ENCODE results near the gene VPS33A.

VPS33A gene

DNA sequence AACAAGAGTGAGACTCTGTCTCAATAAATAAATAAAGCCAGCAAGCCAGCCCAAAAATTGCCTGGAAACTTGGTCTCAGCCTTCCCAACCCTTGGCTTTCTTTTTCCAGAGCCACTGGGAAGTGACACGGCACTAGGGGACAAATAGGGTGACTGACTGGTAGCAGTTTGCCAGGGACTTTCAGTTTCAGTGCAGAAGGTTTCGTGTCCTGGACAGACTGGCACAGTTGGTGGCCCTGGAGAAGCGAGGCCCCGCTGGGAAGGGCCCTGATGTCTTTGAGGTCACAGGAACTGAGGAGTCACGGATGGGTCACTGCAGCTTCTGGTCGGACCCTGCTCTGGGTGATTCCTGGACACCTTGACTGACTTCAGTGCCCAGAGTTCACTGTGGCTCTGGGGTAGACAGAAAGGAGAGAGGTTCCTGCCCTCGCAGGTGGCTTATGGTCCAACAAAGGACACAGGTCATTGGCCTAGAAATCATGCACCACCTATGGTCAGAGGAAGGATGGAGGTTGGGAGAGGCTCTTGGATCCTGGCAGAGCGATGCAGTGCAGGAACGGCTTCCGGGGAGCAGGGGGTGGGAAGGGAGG, 80.7 kb downstream of the VPS33A start:
- Histone ChIP-seq H3K9ac (ENCODE audit: low read length) (no peak overlapping the region), H2AFZ (ENCODE audit: low read depth, low read length) (no peak overlapping the region), H3K27ac (ENCODE audit: low read length) (no peak overlapping the region), H3K4me3 (ENCODE audit: low read length) (no peak overlapping the region), H3K9me3 (ENCODE audit: insufficient read depth, low read length) (no peaks in the 10 kb centered on the region), H4K20me1 (ENCODE audit: insufficient read depth, low read length) (no peaks in the 10 kb centered on the region), H3K79me2 (ENCODE audit: low read length) (no peaks in the 10 kb centered on the region), H3K4me1 (ENCODE audit: low read length) (0 out of 2 replicates have a peak, but pooled peaks cover 3% of the 10 kb centered on the region), H3K4me2 (ENCODE audit: low read length) (no peak overlapping the region), H3K27me3 (ENCODE audit: low read depth, low read length) (no peaks in the 10 kb centered on the region), H3K36me3 (replicated peaks; ENCODE audit: low read depth, low read length) (no peaks in the 10 kb centered on the region)
- no peak for TF ChIP-seq EZH2phosphoT487 (IDR thresholded peaks at IDR 0.05; ENCODE audit: low read depth)
- TF ChIP-seq, protein P1, sequence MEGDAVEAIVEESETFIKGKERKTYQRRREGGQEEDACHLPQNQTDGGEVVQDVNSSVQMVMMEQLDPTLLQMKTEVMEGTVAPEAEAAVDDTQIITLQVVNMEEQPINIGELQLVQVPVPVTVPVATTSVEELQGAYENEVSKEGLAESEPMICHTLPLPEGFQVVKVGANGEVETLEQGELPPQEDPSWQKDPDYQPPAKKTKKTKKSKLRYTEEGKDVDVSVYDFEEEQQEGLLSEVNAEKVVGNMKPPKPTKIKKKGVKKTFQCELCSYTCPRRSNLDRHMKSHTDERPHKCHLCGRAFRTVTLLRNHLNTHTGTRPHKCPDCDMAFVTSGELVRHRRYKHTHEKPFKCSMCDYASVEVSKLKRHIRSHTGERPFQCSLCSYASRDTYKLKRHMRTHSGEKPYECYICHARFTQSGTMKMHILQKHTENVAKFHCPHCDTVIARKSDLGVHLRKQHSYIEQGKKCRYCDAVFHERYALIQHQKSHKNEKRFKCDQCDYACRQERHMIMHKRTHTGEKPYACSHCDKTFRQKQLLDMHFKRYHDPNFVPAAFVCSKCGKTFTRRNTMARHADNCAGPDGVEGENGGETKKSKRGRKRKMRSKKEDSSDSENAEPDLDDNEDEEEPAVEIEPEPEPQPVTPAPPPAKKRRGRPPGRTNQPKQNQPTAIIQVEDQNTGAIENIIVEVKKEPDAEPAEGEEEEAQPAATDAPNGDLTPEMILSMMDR (IDR thresholded peaks at IDR 0.05; ENCODE audit: low read depth, low read length), result no peak

DNA sequence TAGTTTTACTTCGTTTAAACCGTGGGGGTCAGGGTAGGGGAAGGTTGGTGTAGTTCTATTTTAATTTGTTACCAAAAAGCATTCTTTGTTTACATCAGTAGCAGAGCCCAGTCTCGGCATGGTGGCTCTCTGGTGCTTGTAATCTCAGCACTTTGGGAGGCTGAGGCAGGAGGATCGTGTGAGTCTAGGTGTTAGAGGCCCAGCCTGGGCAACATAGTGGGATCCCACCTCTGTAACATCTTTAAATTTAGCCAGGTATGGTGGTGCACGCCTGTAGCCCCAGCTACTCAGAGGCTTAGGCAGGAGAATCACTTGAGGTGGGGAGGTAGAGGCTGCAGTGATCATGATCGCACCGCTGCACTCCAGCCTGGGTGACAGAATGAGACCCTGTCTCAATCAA, 81.2 kb downstream of the VPS33A start:
- Histone ChIP-seq H3K27ac (ENCODE audit: low read length) (no peak overlapping the region), H3K36me3 (replicated peaks; ENCODE audit: low read depth, low read length) (no peaks in the 10 kb centered on the region), H3K9ac (ENCODE audit: low read length) (no peak overlapping the region), H3K9me3 (ENCODE audit: insufficient read depth, low read length) (no peaks in the 10 kb centered on the region), H3K4me3 (ENCODE audit: low read length) (no peak overlapping the region), H3K4me2 (ENCODE audit: low read length) (no peak overlapping the region), H4K20me1 (ENCODE audit: insufficient read depth, low read length) (no peaks in the 10 kb centered on the region), H3K27me3 (ENCODE audit: low read depth, low read length) (no peaks in the 10 kb centered on the region), H3K79me2 (ENCODE audit: low read length) (no peaks in the 10 kb centered on the region), H3K4me1 (ENCODE audit: low read length) (0 out of 2 replicates have a peak, but pooled peaks cover 3% of the 10 kb centered on the region), H2AFZ (ENCODE audit: low read depth, low read length) (no peak overlapping the region)
- TF ChIP-seq, protein P1 (IDR thresholded peaks at IDR 0.05; ENCODE audit: low read depth, low read length), result no peak
- no peak for TF ChIP-seq EZH2phosphoT487 (IDR thresholded peaks at IDR 0.05; ENCODE audit: low read depth)

DNA sequence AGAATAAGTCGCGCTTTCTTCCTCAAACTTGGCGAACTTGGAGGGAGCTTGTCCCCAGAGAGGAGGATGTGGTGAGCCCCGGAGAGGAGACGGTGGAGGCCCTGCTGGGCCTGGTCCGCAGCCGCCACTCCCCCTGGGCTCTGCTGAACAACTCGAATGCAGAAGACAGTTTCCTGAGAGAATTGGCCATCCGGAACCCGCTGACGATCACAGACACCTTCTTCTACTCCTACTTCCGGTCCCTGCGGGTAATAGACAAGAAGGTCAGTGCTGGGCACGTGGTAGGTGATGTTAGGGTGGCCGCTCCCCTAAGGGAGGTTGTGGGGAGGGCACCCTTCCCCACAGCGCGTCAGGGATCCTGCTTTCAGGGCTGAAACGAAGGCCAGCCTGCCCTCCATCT, 81.8 kb downstream of the VPS33A start:
- Histone ChIP-seq H3K79me2 (ENCODE audit: low read length) (no peaks in the 10 kb centered on the region), H3K27ac (ENCODE audit: low read length) (no peak overlapping the region), H4K20me1 (ENCODE audit: insufficient read depth, low read length) (no peaks in the 10 kb centered on the region), H2AFZ (ENCODE audit: low read depth, low read length) (no peak overlapping the region), H3K9ac (ENCODE audit: low read length) (no peak overlapping the region), H3K4me3 (ENCODE audit: low read length) (no peak overlapping the region), H3K9me3 (ENCODE audit: insufficient read depth, low read length) (no peaks in the 10 kb centered on the region), H3K36me3 (replicated peaks; ENCODE audit: low read depth, low read length) (no peaks in the 10 kb centered on the region), H3K27me3 (ENCODE audit: low read depth, low read length) (no peaks in the 10 kb centered on the region), H3K4me2 (ENCODE audit: low read length) (no peak overlapping the region), H3K4me1 (ENCODE audit: low read length) (0 out of 2 replicates have a peak, but pooled peaks cover 3% of the 10 kb centered on the region)
- no peak for TF ChIP-seq EZH2phosphoT487 (IDR thresholded peaks at IDR 0.05; ENCODE audit: low read depth)
- TF ChIP-seq, protein P1 (IDR thresholded peaks at IDR 0.05; ENCODE audit: low read depth, low read length), result no peak

DNA sequence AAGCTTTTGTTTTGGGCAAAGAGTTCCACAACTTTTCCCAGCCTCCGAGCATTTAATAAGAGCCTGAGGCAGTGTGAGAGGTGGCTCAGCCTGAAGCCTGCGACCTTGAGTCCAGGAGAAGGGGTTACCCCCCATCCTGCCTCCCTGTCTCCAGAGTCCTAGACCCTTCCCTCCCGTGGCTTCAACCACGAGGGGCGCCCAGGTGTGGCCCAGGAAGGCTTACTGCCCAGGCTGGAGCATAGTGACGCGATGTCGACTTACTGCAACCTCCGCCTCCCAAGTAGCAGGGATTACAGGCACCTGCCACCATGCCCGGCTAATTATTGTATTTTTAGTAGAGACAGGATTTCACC, 82.7 kb downstream of the VPS33A start:
- Histone ChIP-seq H4K20me1 (ENCODE audit: insufficient read depth, low read length) (no peaks in the 10 kb centered on the region), H3K4me2 (ENCODE audit: low read length) (peak overlapping the region; percentile 75), H3K27me3 (ENCODE audit: low read depth, low read length) (no peaks in the 10 kb centered on the region), H3K4me3 (ENCODE audit: low read length) (peak overlapping the region; percentile 83), H3K36me3 (replicated peaks; ENCODE audit: low read depth, low read length) (no peaks in the 10 kb centered on the region), H2AFZ (ENCODE audit: low read depth, low read length) (peak overlapping the region; percentile 47; the same call in 1 of the 2 replicates), H3K27ac (ENCODE audit: low read length) (no peak overlapping the region), H3K9ac (ENCODE audit: low read length) (peak overlapping the region; percentile 47; the same call in 1 of the 2 replicates), H3K79me2 (ENCODE audit: low read length) (no peaks in the 10 kb centered on the region), H3K4me1 (ENCODE audit: low read length) (0 out of 2 replicates have a peak, but pooled peaks cover 3% of the 10 kb centered on the region), H3K9me3 (ENCODE audit: insufficient read depth, low read length) (no peaks in the 10 kb centered on the region)
- TF ChIP-seq, protein P1 (IDR thresholded peaks at IDR 0.05; ENCODE audit: low read depth, low read length), result no peak
- no peak for TF ChIP-seq EZH2phosphoT487 (IDR thresholded peaks at IDR 0.05; ENCODE audit: low read depth)
